SK-N-SH treated with all-trans-retinoic acid at 6 μM for 48 hours (cell line): ENCODE measurements around the gene BLOC1S4.

Experiments used
- ATAC-seq: fragments of 200-7000 bp; cut with Tn5 transposase; 3 replicates; pipeline ENCODE4 v1.9.1; 2020; ENCODE audit warnings: mild to moderate bottlenecking, moderate library complexity
- ARNTL ChIP-seq: fragments of 450-650 bp; formaldehyde crosslinking; IDR thresholded peaks from 2 replicates; pipeline ENCODE4 v1.5.0; 2020; ENCODE audit warnings: low read depth, mild to moderate bottlenecking, moderate library complexity, borderline replicate concordance
- BACH2 ChIP-seq: fragments of 250-450 bp; sonication (Bioruptor Pico); IDR thresholded peaks from 2 replicates; pipeline ENCODE4 v1.9.0; 2021; ENCODE audit warnings: mild to moderate bottlenecking, borderline replicate concordance
- ESRRG ChIP-seq: fragments of 250-450 bp; sonication (Bioruptor Pico); IDR thresholded peaks from 2 replicates; pipeline ENCODE4 v1.6.1; 2021; ENCODE audit warnings: mild to moderate bottlenecking
- ISL1 ChIP-seq: fragments of 250-450 bp; sonication (Bioruptor Pico); IDR thresholded peaks from 2 replicates; pipeline ENCODE4 v2.1.2; 2022; ENCODE audit warnings: mild to moderate bottlenecking, moderate library complexity
- OSR1 ChIP-seq: fragments of 250-450 bp; sonication (Bioruptor Pico); IDR thresholded peaks from 2 replicates; pipeline ENCODE4 v1.8.0; 2022; ENCODE audit warnings: moderate library complexity, mild to moderate bottlenecking, inconsistent platforms
- ZNF565 ChIP-seq: fragments of 450-650 bp; formaldehyde crosslinking; conservative IDR thresholded peaks from 2 replicates; pipeline ENCODE4 v1.5.0; 2020; ENCODE audit warnings: low read depth, mild to moderate bottlenecking, moderate library complexity
- ZNF8 ChIP-seq: fragments of 450-650 bp; formaldehyde crosslinking; IDR thresholded peaks from 2 replicates; pipeline ENCODE4 v1.5.0; 2020; ENCODE audit warnings: mild to moderate bottlenecking, moderate library complexity
- TF ChIP-seq, protein P1 (sequence below): fragments of 250-450 bp; sonication (Bioruptor Pico); IDR thresholded peaks from 2 replicates; pipeline ENCODE4 v1.5.1; 2021; ENCODE audit warnings: mild to moderate bottlenecking, moderate library complexity

BLOC1S4 gene

DNA sequence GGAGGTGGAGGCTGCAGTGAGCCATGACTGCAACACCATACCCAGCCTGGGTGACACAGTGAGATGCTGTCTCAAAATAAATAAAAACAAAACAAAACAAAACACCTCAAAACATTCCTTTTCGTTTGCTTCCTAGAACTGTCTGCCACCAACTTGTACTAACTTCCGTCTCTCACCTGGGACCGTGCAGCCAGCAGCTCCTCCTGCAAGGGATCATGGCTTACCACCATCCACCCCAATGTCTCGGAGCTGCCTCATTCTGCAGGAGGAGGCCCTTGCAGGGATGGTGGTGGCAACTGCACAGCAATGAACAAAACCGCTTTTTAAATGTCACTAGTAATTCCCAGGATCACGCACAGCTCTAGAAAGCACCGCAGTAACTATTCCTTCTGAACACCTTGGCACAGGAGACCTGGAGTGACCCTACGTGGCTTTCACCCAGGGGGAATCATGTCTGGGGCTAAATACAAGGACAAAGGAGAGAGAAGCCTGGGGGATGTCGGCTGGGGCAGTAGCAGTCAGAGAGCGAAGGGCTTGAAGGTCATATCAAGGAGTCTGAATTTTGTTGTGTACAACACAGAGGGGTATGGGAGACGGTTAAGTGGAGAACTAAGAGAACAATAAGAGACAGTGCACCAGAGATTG, 49.1 kb downstream of the BLOC1S4 start:
- ATAC-seq: no peak
- TF ChIP-seq, protein P1, sequence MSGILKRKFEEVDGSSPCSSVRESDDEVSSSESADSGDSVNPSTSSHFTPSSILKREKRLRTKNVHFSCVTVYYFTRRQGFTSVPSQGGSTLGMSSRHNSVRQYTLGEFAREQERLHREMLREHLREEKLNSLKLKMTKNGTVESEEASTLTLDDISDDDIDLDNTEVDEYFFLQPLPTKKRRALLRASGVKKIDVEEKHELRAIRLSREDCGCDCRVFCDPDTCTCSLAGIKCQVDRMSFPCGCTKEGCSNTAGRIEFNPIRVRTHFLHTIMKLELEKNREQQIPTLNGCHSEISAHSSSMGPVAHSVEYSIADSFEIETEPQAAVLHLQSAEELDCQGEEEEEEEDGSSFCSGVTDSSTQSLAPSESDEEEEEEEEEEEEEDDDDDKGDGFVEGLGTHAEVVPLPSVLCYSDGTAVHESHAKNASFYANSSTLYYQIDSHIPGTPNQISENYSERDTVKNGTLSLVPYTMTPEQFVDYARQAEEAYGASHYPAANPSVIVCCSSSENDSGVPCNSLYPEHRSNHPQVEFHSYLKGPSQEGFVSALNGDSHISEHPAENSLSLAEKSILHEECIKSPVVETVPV (CRISPR knock-in tag): no peak

DNA sequence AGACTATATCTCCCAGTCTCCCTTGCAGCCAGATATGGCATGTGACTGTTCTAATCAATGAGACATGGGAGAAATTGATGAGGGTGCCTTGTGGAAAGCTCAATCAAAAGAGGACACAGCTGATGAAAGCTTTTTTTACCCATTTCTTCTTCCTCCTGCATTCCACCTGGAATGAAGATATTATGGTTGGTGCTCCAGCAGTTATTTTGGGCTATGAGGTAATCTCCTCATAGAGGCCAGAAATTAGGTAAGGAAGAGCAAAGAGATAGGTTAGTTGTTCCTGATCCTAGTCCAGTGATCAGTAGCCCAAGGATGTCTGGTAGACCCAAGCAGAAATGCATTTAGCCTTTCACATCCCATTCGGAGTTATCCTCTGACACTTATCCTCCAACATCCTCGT, 49.7 kb downstream of the BLOC1S4 start:
- no peak for ATAC-seq
- TF ChIP-seq OSR1 (CRISPR knock-in tag) (no peak), ESRRG (CRISPR knock-in tag) (no peak), BACH2 (no peak), ARNTL (no peak), ISL1 (CRISPR knock-in tag) (no peak), ZNF8 (CRISPR knock-in tag) (no peak), ZNF565 (CRISPR knock-in tag) (no peak)
